Measurements from ENCODE around the gene CLEC20A.

DNA sequence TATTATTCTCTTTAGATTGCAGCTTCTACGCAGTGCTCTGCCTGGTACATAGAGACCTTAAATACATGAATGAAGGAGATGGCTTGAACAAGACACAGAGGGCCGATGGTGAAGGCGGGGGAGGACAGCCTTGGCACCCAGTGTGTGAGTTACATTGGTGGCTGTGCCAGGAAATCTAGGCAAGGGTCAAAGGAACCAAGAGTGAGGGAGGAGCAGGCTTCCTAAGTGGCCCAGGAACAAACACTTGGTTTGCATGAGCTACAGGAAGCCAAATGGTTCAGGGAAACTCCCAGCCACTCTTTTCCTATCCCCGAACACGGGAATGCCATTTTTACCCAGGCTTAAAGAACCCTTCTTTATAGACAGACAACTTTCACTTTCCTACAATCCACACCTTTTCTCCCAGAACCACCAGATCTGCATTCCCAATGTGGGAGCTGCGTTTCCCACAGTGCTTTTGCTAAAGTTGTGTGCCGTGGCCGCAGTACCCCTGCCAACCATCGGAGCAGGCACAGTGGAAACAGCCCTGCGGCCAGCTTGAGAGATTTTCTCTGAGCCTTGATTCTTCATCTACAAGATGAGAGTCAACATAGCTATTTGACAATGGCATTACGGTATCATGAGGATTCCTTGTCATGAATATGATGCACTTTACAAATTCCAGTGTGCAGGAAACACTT, 3.5 kb upstream of the CLEC20A start:
- TF ChIP-seq, protein P1, sequence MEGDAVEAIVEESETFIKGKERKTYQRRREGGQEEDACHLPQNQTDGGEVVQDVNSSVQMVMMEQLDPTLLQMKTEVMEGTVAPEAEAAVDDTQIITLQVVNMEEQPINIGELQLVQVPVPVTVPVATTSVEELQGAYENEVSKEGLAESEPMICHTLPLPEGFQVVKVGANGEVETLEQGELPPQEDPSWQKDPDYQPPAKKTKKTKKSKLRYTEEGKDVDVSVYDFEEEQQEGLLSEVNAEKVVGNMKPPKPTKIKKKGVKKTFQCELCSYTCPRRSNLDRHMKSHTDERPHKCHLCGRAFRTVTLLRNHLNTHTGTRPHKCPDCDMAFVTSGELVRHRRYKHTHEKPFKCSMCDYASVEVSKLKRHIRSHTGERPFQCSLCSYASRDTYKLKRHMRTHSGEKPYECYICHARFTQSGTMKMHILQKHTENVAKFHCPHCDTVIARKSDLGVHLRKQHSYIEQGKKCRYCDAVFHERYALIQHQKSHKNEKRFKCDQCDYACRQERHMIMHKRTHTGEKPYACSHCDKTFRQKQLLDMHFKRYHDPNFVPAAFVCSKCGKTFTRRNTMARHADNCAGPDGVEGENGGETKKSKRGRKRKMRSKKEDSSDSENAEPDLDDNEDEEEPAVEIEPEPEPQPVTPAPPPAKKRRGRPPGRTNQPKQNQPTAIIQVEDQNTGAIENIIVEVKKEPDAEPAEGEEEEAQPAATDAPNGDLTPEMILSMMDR (IDR thresholded peaks at IDR 0.05), result peak in 1 of 7 experiments; percentile 4
- TF ChIP-seq POLR2A (IDR thresholded peaks at IDR 0.05), result no peak

All from body of pancreas (tissue), 4 donors.